GM12873 (cell line): Measurements from ENCODE around the gene NBEA.

Source experiments
- CTCF ChIP-seq: IDR thresholded peaks from 2 replicates; pipeline ENCODE4 v1.5.1; 2012; ENCODE audit warnings: low read depth, mild to moderate bottlenecking, moderate library complexity, low read length, control low read depth; ENCODE audit not compliant: insufficient read depth; ENCODE audit errors: missing control alignments

NBEA gene

GRCh38 chr13:35225159-35225558, 283.1 kb downstream of the NBEA start:
- TF ChIP-seq CTCF: no peak

DNA sequence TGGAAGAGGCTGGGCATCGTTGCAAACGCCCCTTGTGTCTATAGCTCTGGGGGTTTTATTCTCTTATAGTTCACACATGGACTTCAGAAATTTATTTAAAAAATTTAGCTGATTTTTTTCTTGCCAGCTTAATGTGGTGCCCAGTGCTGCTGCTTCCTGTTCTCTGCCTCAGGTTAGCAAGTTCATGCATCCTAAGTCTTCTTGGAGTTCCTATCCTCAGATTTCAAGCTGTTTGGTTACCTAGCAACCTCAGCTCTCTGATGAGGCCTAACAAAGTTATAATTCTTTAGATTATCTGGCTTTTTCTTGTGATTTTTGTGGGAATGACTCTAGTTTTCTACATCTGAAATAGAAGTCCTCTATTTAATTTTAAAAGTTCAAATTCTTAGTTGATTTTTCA, 283.5 kb downstream of the NBEA start:
- no peak for TF ChIP-seq CTCF

DNA sequence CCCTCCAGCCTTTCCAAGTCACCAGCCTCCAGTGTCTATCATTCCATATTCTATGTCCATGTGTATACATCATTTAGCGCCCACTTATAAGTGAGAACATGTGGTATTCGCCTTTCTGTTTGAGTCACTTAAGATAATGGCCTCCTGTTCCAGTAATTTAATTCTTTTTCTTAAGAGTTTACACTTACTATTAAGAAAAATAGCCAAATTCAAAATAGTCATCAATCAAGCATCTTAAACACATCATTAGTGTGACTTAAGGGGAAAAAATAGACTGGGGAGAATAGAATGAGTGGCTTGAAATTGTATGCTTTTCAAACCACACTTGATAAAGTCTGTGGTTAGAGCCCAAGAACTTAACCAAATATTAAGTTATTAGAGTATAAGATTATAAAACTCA, 286.5 kb downstream of the NBEA start:
- no peak for TF ChIP-seq CTCF

- no peak for TF ChIP-seq CTCF
Observed at GRCh38 chr13:35231426-35231825, 289.4 kb downstream of the NBEA start.

GRCh38 chr13:35238274-35238673, 296.2 kb downstream of the NBEA start:
- no peak for TF ChIP-seq CTCF

GRCh38 chr13:35252536-35253205, 310.6 kb downstream of the NBEA start:
- TF ChIP-seq CTCF: no peak

GRCh38 chr13:35255241-35255640, 313.2 kb downstream of the NBEA start:
- TF ChIP-seq CTCF: no peak
